Psoas muscle (tissue), 8 donors: ENCODE data around the gene HOXB4. TPM values are rescaled to one million over a fixed set of nuclear protein-coding genes. Genes with fewer than 3 reads are reported as not detected.

Experiments
- ATAC-seq, 4 donors: fragments of 200-7000 bp; cut with Tn5 transposase; one replicate each; pipeline ENCODE4 v1.9.1; 2020; ENCODE audit warnings: moderate library complexity in 3 of 4, mild to moderate bottlenecking in 2 of 4
- DNase-seq, 2 donors: peaks; one replicate each; pipeline ENCODE4 v3.0.0-alpha.2; 2020
- H3K27ac ChIP-seq: fragments of 200-600 bp; one replicate; pipeline ENCODE4 v1.8.0; 2022
- H3K27me3 ChIP-seq, 3 donors: fragments of 200-600 bp in 1 of 3; one replicate each; pipeline versions ENCODE4 v1.6.1 to v1.8.0; 2013 to 2022; ENCODE audit warnings: low read length in 2 of 3, mild to moderate bottlenecking in 2 of 3, moderate library complexity in 1 of 3; ENCODE audit not compliant: insufficient read depth in 3 of 3
- H3K36me3 ChIP-seq, 2 donors: fragments of 200-600 bp in 1 of 2; one replicate each; pipeline versions ENCODE4 v1.6.1 to v1.8.0; 2013 to 2022; ENCODE audit warnings: low read depth in 1 of 2, mild to moderate bottlenecking in 1 of 2, moderate library complexity in 1 of 2; ENCODE audit not compliant: insufficient read depth in 1 of 2
- H3K4me1 ChIP-seq: fragments of 200-600 bp; one replicate; pipeline ENCODE4 v1.8.0; 2022
- H3K4me3 ChIP-seq: fragments of 200-600 bp; one replicate; pipeline ENCODE4 v1.8.0; 2022; ENCODE audit warnings: mild to moderate bottlenecking
- H3K9me3 ChIP-seq: fragments of 200-600 bp; one replicate; pipeline ENCODE4 v1.8.0; 2022
- CTCF ChIP-seq: fragments of 200-600 bp; IDR thresholded peaks from one replicate; pipeline ENCODE4 v1.8.0; 2022; ENCODE audit warnings: antibody characterized with exemption
- WGBS, 3 donors: extraction: QIAGEN DNeasy Blood & Tissue Kit; methylation state at CpG; one replicate each; pipeline versions ENCODE4 v1.1.6 to v1.1.7; 2013; 5-methylcytosine and 5-hydroxymethylcytosine counted together
- intact Hi-C, 2 donors: fragments of 100-400 bp; cut with DNase I; formaldehyde crosslinking; loops; one replicate each; pipeline versions ENCODE4 v1.11.0 to v1.14.2; 2022
- polyA plus RNA-seq, 3 donors: library from polyadenylated mRNA; stranded (reverse); fragments of 200-250 nt; gene quantifications; one replicate each; pipeline ENCODE4 v1.2.3, GENCODE V29; 2013
- total RNA-seq, 4 donors: library from RNA; stranded (reverse); fragmentation: NEBNext Ultra II Directional in 2 of 4; extraction: Animal tissue kit (Norgen Biotek cat#: 25700) in 2 of 4; gene quantifications; one replicate each; pipeline versions ENCODE4 v1.2.1 to v1.2.4, GENCODE V29; 2021 to 2023
- donor health status: healthy with polysubstance abuse.
- donor health status: DM: no; HTN: no; CAD: no; lungs with moderate emphysema.
- donor health status: Bipolar disorder and iron deficiency.
- donor health status: healthy.
- donor health status: DM: yes; HTN: yes; CAD: no.
- donor health status: DM: no; HTN: no; CAD: no.
- donor health status: DM: no; HTN: no; CAD: no.
- donor health status: DM: yes; HTN: yes; CAD: no.

HOXB4 gene
- total and polyA plus RNA-seq, 7 donors: 0.38 to 4.0 (median 0.89) TPM

- intact Hi-C loops: no loop called here
- ATAC-seq (no peak), DNase-seq (no peak)
- Histone ChIP-seq H3K4me1 (peaks cover 5% of the 10 kb centered on the region), H3K36me3 (peaks cover 0 to 5% of the 10 kb centered on the region in 2 donors), H3K27me3 (peaks cover 0 to 12% (median 9%) of the 10 kb centered on the region in 3 donors), H3K4me3 (peak overlapping the region; percentile 22), H3K9me3 (no peaks in the 10 kb centered on the region), H3K27ac (peak overlapping the region; percentile 89)
- 96 to 100% (median 98%) methylated on average over 1 of the region's 1 CpG for WGBS, 3 donors
- no peak for TF ChIP-seq CTCF
Observed at GRCh38 chr17:48545539-48545938, 32.6 kb downstream of the HOXB4 start.

GRCh38 chr17:48545022-48545375, 33.2 kb downstream of the HOXB4 start, which contains the start of gene HOXB2:
HOXB2 (minus strand) TSS chr17:48545109; CDS start chr17:48544911, 198 bp downstream.
- intact Hi-C loops: no loop called here
- Histone ChIP-seq H3K27ac (peak within 1 kb of the TSS; percentile 89), H3K4me1 (peaks cover 5% of the 10 kb centered on the region), H3K36me3 (no peaks in the 10 kb centered on the region), H3K9me3 (no peaks in the 10 kb centered on the region), H3K4me3 (peak within 1 kb of the TSS; percentile 85), H3K27me3 (peaks cover 0 to 9% (median 9%) of the 10 kb centered on the region in 3 donors)
- DNase-seq: no peak
- ATAC-seq: no peak
- TF ChIP-seq CTCF: no peak
- WGBS, 3 donors: 29 to 38% (median 35%) methylated on average over 12 of the region's 12 CpGs

- no peak for TF ChIP-seq CTCF
- peak overlapping the region; percentile 89 for H3K27ac ChIP-seq
- intact Hi-C loops: loop anchor here in 1 of 2 donors (5.0 kb wide), 1 partner anchor 52 kb away; no protein-coding TSS in a partner anchor
- no peaks in the 10 kb centered on the region for H3K9me3 ChIP-seq
- peak overlapping the region; percentile 85 for H3K4me3 ChIP-seq
- peaks cover 4 to 9% (median 9%) of the 10 kb centered on the region in 3 donors for H3K27me3 ChIP-seq
- peaks cover 5% of the 10 kb centered on the region for H3K4me1 ChIP-seq
- peak; percentile 91 for DNase-seq
- no peaks in the 10 kb centered on the region for H3K36me3 ChIP-seq
- WGBS, 3 donors: 6 to 8% (median 8%) methylated on average over 35 to 38 of the region's 38 CpGs
- peak in 3 of 4 donors; percentile 39 to 58 (median 40) for ATAC-seq
Observed at GRCh38 chr17:48544349-48545021, 33.7 kb downstream of the HOXB4 start.

- TF ChIP-seq CTCF: no peak
- Histone ChIP-seq H3K4me3 (peak overlapping the region; percentile 85), H3K36me3 (no peaks in the 10 kb centered on the region), H3K4me1 (peaks cover 5% of the 10 kb centered on the region), H3K27ac (peak overlapping the region; percentile 89), H3K9me3 (no peaks in the 10 kb centered on the region), H3K27me3 (peaks cover 4 to 9% (median 9%) of the 10 kb centered on the region in 3 donors)
- peak; percentile 15 to 46 (median 32) for ATAC-seq
- intact Hi-C loops: loop anchor here in 1 of 2 donors (5.0 kb wide), 1 partner anchor 52 kb away; no protein-coding TSS in a partner anchor
- DNase-seq: no peak
- WGBS, 3 donors: 2 to 5% (median 2%) methylated on average over 19 to 20 of the region's 20 CpGs
Observed at GRCh38 chr17:48543854-48544348, 34.2 kb downstream of the HOXB4 start.
